Lower lobe of right lung (tissue), 2 donors: ENCODE measurements around the gene RAD18. TPM values are rescaled to one million over a fixed set of nuclear protein-coding genes. Genes with fewer than 3 reads are reported as not detected.

ENCODE experiments used
- ATAC-seq, 2 donors: fragments of 200-7000 bp; cut with Tn5 transposase; one replicate each; pipeline ENCODE4 v1.9.1; 2020 to 2022; ENCODE audit warnings: mild to moderate bottlenecking in 2 of 2, moderate library complexity in 2 of 2
- DNase-seq: peaks from one replicate; pipeline ENCODE4 v3.0.0-alpha.2; 2020
- H3K27ac ChIP-seq: fragments of 200-600 bp; one replicate; pipeline ENCODE4 v1.8.0; 2022
- H3K27me3 ChIP-seq: fragments of 200-600 bp; one replicate; pipeline ENCODE4 v1.8.0; 2022; ENCODE audit warnings: low read depth
- H3K36me3 ChIP-seq: fragments of 200-600 bp; one replicate; pipeline ENCODE4 v1.8.0; 2022; ENCODE audit warnings: mild to moderate bottlenecking
- H3K4me1 ChIP-seq: fragments of 200-600 bp; one replicate; pipeline ENCODE4 v1.8.0; 2022
- H3K4me3 ChIP-seq: fragments of 200-600 bp; one replicate; pipeline ENCODE4 v1.8.0; 2022; ENCODE audit warnings: mild to moderate bottlenecking
- H3K9me3 ChIP-seq: fragments of 200-600 bp; one replicate; pipeline ENCODE4 v1.8.0; 2022
- intact Hi-C: fragments of 100-400 bp; cut with DNase I; formaldehyde crosslinking; loops from one replicate; pipeline ENCODE4 v1.11.0; 2022
- total RNA-seq: library from RNA; stranded (reverse); fragmentation: NEBNext Ultra II Directional; extraction: Animal tissue kit (Norgen Biotek cat#: 25700); gene quantifications from one replicate; pipeline ENCODE4 v1.2.1, GENCODE V29; 2021
- TF ChIP-seq, protein P1 (sequence below): fragments of 200-600 bp; IDR thresholded peaks from one replicate; pipeline ENCODE4 v1.8.0; 2022; ENCODE audit warnings: antibody characterized with exemption, mild to moderate bottlenecking
- donor health status: DM: no; HTN: yes; CAD: no; lungs with severe emphysema.

Gene RAD18
- total RNA-seq, 1 donor from 2014 or later, result 12.6 TPM

DNA sequence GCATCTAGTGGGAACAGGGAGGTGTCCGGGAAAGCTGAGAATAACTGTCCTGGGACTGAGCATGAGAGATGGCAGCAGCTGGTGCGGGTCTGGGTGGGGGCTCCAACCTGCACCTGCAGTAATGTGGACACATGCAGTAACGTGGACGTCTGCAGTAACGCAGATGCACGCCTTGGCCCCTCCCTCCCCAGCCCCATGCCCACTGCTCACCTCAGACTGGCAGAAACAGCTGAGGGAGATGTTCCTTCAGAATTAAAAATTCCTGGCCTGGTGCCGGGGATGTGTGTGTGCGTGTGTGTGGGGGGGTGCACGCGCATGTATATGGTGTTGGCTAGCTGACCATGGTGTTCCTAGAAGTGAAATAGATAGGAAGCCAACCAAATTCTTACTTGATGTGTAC lies 107.2 kb downstream of the RAD18 start:
- DNase-seq (no peak), ATAC-seq (no peak)
- TF ChIP-seq, protein P1, sequence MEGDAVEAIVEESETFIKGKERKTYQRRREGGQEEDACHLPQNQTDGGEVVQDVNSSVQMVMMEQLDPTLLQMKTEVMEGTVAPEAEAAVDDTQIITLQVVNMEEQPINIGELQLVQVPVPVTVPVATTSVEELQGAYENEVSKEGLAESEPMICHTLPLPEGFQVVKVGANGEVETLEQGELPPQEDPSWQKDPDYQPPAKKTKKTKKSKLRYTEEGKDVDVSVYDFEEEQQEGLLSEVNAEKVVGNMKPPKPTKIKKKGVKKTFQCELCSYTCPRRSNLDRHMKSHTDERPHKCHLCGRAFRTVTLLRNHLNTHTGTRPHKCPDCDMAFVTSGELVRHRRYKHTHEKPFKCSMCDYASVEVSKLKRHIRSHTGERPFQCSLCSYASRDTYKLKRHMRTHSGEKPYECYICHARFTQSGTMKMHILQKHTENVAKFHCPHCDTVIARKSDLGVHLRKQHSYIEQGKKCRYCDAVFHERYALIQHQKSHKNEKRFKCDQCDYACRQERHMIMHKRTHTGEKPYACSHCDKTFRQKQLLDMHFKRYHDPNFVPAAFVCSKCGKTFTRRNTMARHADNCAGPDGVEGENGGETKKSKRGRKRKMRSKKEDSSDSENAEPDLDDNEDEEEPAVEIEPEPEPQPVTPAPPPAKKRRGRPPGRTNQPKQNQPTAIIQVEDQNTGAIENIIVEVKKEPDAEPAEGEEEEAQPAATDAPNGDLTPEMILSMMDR, result no peak
- Histone ChIP-seq H3K4me1 (no peaks in the 10 kb centered on the region), H3K36me3 (no peaks in the 10 kb centered on the region), H3K9me3 (no peaks in the 10 kb centered on the region), H3K27ac (no peak overlapping the region), H3K4me3 (no peak overlapping the region), H3K27me3 (no peaks in the 10 kb centered on the region)
- intact Hi-C loops, result no loop called here

DNA sequence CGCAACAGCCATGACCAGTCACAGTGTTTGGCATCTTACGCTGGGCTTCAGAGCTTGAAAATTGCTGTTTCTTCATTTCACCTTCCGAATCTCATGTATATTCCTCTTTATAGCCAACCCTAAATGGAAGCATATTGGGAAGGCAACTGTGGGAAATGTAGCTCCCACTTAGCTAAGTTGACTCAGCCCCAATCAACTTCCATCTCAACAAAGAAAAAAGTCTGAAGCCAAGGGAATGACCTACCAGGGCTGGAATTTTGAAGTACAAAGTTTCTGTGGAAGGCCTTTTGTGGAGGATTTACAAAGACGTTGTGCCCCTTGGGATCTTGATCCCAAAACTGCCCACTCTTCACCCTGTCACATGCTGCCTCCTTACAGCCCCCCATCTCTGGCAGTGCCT lies 108.6 kb downstream of the RAD18 start:
- Histone ChIP-seq H3K4me1 (no peaks in the 10 kb centered on the region), H3K36me3 (no peaks in the 10 kb centered on the region), H3K27ac (no peak overlapping the region), H3K4me3 (no peak overlapping the region), H3K27me3 (no peaks in the 10 kb centered on the region), H3K9me3 (no peaks in the 10 kb centered on the region)
- ATAC-seq, result no peak
- DNase-seq, result no peak
- TF ChIP-seq, protein P1, result no peak
- intact Hi-C loops, result no loop called here

- intact Hi-C loops, result no loop called here
- TF ChIP-seq, protein P1, result no peak
These were observed 110.2 kb downstream of the RAD18 start for GRCh38 chr3:8853081-8853480.

DNA sequence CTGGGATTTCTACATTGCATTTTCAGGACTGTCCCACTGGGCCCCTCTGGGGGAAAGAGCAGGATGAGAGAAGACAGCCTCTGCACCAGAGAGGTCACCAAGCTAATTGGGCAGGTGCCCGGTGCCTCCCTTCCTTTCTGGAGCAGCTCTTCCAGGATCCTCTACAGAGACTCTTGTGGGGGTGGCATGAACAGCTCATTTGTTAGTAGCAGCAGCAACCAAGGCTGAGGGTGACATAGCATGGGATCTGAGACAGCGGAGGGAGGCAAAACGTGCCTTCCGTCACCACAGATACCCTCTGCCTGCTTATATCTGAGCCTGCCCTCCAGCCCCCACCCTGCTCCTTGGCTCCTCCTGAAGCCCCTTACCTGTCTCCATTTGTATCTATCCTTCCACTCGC lies 110.8 kb downstream of the RAD18 start:
- DNase-seq (no peak), ATAC-seq (no peak)
- H3K27ac ChIP-seq, result no peak overlapping the region
- intact Hi-C loops, result no loop called here
- TF ChIP-seq, protein P1, result no peak
- H3K27me3 ChIP-seq, result no peaks in the 10 kb centered on the region
- no peaks in the 10 kb centered on the region for H3K36me3 ChIP-seq
- H3K4me1 ChIP-seq, result no peaks in the 10 kb centered on the region
- no peaks in the 10 kb centered on the region for H3K9me3 ChIP-seq
- no peak overlapping the region for H3K4me3 ChIP-seq

More at GRCh38 chr3:8853081-8853480, 110.2 kb downstream of the RAD18 start:
- no peak for DNase-seq
- H3K27me3 ChIP-seq, result no peaks in the 10 kb centered on the region
- H3K27ac ChIP-seq, result no peak overlapping the region
- H3K4me1 ChIP-seq, result no peaks in the 10 kb centered on the region
- no peaks in the 10 kb centered on the region for H3K36me3 ChIP-seq
- H3K4me3 ChIP-seq, result no peak overlapping the region
- H3K9me3 ChIP-seq, result no peaks in the 10 kb centered on the region
- no peak for ATAC-seq

GRCh38 chr3:8851703-8852102 lies 111.6 kb downstream of the RAD18 start:
- TF ChIP-seq, protein P1, result no peak
- H3K4me1 ChIP-seq, result no peaks in the 10 kb centered on the region
- H3K36me3 ChIP-seq, result no peaks in the 10 kb centered on the region
- DNase-seq (no peak), ATAC-seq (no peak)
- no peak overlapping the region for H3K4me3 ChIP-seq
- intact Hi-C loops, result no loop called here
- H3K9me3 ChIP-seq, result no peaks in the 10 kb centered on the region
- no peak overlapping the region for H3K27ac ChIP-seq
- H3K27me3 ChIP-seq, result no peaks in the 10 kb centered on the region

- H3K27me3 ChIP-seq, result no peaks in the 10 kb centered on the region
- ATAC-seq (no peak), DNase-seq (no peak)
- no peaks in the 10 kb centered on the region for H3K4me1 ChIP-seq
- TF ChIP-seq, protein P1, result no peak
- H3K9me3 ChIP-seq, result no peaks in the 10 kb centered on the region
- H3K36me3 ChIP-seq, result no peaks in the 10 kb centered on the region
- no peak overlapping the region for H3K4me3 ChIP-seq
- H3K27ac ChIP-seq, result no peak overlapping the region
- intact Hi-C loops, result no loop called here
These were observed 114.6 kb downstream of the RAD18 start for GRCh38 chr3:8848696-8849131.
